Parathyroid adenoma (tissue), 2 donors: ENCODE data around the gene ZCCHC7.

ENCODE experiments used
- H2AFZ ChIP-seq: fragments of 300-600 bp; sonication (generic); one replicate; pipeline ENCODE4 v1.7.0; 2017; ENCODE audit warnings: antibody characterized with exemption, mild to moderate bottlenecking
- H3K27ac ChIP-seq: fragments of 300-600 bp; sonication (generic); one replicate; pipeline ENCODE4 v1.7.0; 2017
- H3K27me3 ChIP-seq: fragments of 300-600 bp; sonication (generic); one replicate; pipeline ENCODE4 v1.7.0; 2017; ENCODE audit warnings: low read length; ENCODE audit not compliant: control insufficient read depth, insufficient read depth
- H3K36me3 ChIP-seq: fragments of 300-600 bp; sonication (generic); one replicate; pipeline ENCODE4 v1.7.0; 2017; ENCODE audit warnings: low read length; ENCODE audit not compliant: control insufficient read depth, insufficient read depth
- H3K4me1 ChIP-seq: fragments of 300-600 bp; sonication (generic); one replicate; pipeline ENCODE4 v1.7.0; 2017; ENCODE audit warnings: control low read depth
- H3K4me2 ChIP-seq: fragments of 300-600 bp; sonication (generic); one replicate; pipeline ENCODE4 v1.7.0; 2017; ENCODE audit warnings: low read length
- H3K4me3 ChIP-seq: fragments of 300-600 bp; sonication (generic); one replicate; pipeline ENCODE4 v1.7.0; 2017; ENCODE audit warnings: low read depth, low read length
- H3K79me2 ChIP-seq: fragments of 300-600 bp; sonication (generic); one replicate; pipeline ENCODE4 v1.7.0; 2017; ENCODE audit warnings: control low read depth
- H3K9ac ChIP-seq: fragments of 300-600 bp; sonication (generic); one replicate; pipeline ENCODE4 v1.7.0; 2017; ENCODE audit warnings: mild to moderate bottlenecking
- H3K9me3 ChIP-seq: fragments of 300-600 bp; sonication (generic); one replicate; pipeline ENCODE4 v1.7.0; 2017; ENCODE audit warnings: low read length; ENCODE audit not compliant: control insufficient read depth
- CTCF ChIP-seq: fragments of 300-600 bp; sonication (generic); IDR thresholded peaks from one replicate; pipeline ENCODE4 v1.7.0; 2017; ENCODE audit warnings: antibody characterized with exemption, mild to moderate bottlenecking
- donor health status: primary hyperparathyroidism.

Gene ZCCHC7

DNA sequence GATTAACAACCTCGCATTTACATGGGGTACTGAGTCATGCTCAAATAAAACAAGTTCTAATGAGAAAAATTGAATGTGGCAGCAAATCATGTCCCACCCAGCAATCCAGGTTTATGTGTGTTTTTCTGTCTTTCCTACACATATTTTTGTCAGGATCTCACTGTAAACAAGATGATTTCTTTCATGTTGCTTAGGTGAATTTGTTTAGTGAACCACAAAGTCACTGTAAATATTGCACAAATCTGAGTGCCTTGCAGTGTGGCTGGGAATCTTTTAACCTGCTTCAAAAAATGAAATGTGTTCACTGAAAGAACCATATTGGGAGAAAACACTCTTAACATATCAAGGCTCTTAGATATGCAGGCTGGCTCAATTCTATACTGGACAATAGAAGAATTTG is 23.1 kb upstream of the ZCCHC7 start:
- no peak overlapping the region for H2AFZ ChIP-seq
- no peak overlapping the region for H3K4me3 ChIP-seq
- no peaks in the 10 kb centered on the region for H3K36me3 ChIP-seq
- H3K9ac ChIP-seq: no peak overlapping the region
- H3K4me2 ChIP-seq: no peak overlapping the region
- H3K79me2 ChIP-seq: no peaks in the 10 kb centered on the region
- no peaks in the 10 kb centered on the region for H3K9me3 ChIP-seq
- no peaks in the 10 kb centered on the region for H3K4me1 ChIP-seq
- no peak overlapping the region for H3K27ac ChIP-seq
- H3K27me3 ChIP-seq: no peaks in the 10 kb centered on the region
- no peak for TF ChIP-seq CTCF

- Histone ChIP-seq H3K79me2 (no peaks in the 10 kb centered on the region), H3K4me1 (no peaks in the 10 kb centered on the region), H2AFZ (no peak overlapping the region), H3K27ac (no peak overlapping the region), H3K4me3 (no peak overlapping the region), H3K36me3 (no peaks in the 10 kb centered on the region), H3K9ac (no peak overlapping the region), H3K9me3 (no peaks in the 10 kb centered on the region), H3K27me3 (no peaks in the 10 kb centered on the region), H3K4me2 (no peak overlapping the region)
- no peak for TF ChIP-seq CTCF
Measured at GRCh38 chr9:37100327-37100726, 20.0 kb upstream of the ZCCHC7 start.

GRCh38 chr9:37100741-37101140 is 19.6 kb upstream of the ZCCHC7 start:
- Histone ChIP-seq H3K36me3 (no peaks in the 10 kb centered on the region), H2AFZ (no peak overlapping the region), H3K9me3 (no peaks in the 10 kb centered on the region), H3K79me2 (no peaks in the 10 kb centered on the region), H3K9ac (no peak overlapping the region), H3K4me1 (no peaks in the 10 kb centered on the region), H3K4me3 (no peak overlapping the region), H3K27me3 (no peaks in the 10 kb centered on the region), H3K27ac (no peak overlapping the region), H3K4me2 (no peak overlapping the region)
- TF ChIP-seq CTCF: no peak

DNA sequence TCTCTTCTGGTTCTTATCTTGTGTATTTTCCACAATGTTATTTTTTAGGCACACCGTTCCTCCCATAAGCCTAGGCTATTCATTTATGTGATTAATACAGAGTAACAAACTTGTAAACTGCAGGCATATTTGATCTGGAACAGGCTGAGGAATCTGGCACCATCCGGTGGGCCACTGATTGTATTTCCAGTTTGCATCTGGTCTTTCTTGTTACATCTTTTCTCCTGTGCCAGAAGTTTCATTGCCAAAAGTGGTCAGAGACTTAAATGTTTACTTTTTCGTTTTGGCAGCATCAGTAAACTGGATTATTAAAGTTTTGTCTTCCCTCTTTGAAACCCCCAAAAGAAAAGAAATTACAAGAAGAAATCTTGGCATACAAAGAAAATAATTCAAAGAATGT is 17.9 kb upstream of the ZCCHC7 start:
- Histone ChIP-seq H3K27ac (no peak overlapping the region), H2AFZ (no peak overlapping the region), H3K27me3 (no peaks in the 10 kb centered on the region), H3K9ac (no peak overlapping the region), H3K4me2 (no peak overlapping the region), H3K79me2 (no peaks in the 10 kb centered on the region), H3K4me3 (no peak overlapping the region), H3K9me3 (no peaks in the 10 kb centered on the region), H3K4me1 (no peaks in the 10 kb centered on the region), H3K36me3 (no peaks in the 10 kb centered on the region)
- TF ChIP-seq CTCF: no peak

DNA sequence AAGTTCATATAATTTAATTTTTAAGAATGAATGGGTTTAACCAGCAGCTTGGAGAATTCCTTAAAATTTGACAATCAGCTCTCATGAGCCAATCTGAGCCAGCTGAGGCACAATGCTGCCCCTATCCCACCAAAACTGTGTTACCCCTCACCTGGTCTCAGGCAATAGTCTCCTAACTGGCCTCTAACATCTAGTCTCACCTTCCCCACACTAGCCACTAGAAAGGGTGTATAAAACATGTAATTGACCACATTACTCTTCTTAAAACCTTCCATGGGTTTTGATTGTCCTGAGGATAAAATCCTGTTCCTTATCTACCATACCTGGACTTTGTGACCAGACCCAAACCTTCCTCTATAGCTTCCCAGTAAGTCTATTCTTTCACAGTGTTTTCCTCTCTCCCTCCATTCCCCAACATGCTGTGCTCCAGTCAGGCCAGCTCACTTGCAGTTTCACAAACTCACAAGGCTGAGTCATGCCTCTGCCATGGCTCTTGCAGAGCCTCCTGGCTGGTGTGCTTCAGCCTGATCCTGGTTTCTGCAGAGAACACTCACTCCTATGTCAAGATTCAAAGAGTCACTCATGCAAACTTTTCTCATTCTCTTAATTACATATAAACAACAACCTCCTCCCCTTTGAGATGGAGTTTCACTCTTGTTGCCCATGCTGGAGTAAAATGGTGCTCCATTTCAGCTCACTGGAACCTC is 16.0 kb upstream of the ZCCHC7 start:
- Histone ChIP-seq H3K36me3 (no peaks in the 10 kb centered on the region), H2AFZ (no peak overlapping the region), H3K4me2 (no peak overlapping the region), H3K27me3 (no peaks in the 10 kb centered on the region), H3K9me3 (no peaks in the 10 kb centered on the region), H3K27ac (no peak overlapping the region), H3K4me3 (no peak overlapping the region), H3K79me2 (no peaks in the 10 kb centered on the region), H3K4me1 (no peaks in the 10 kb centered on the region), H3K9ac (no peak overlapping the region)
- no peak for TF ChIP-seq CTCF
